ENCODE results near the gene ISCU.

GRCh38 chr12:108527166-108527496 is 35.3 kb upstream of the ISCU start:
- TF ChIP-seq CTCF (IDR thresholded peaks at IDR 0.05) (no peak), EZH2phosphoT487 (IDR thresholded peaks at IDR 0.05; ENCODE audit: borderline replicate concordance, low read depth) (no peak), RCOR1 (IDR thresholded peaks at IDR 0.05; ENCODE audit: low read length) (no peak), RAD21 (IDR thresholded peaks at IDR 0.05; ENCODE audit: low read length) (no peak), TEAD4 (IDR thresholded peaks at IDR 0.05; ENCODE audit: borderline replicate concordance, insufficient read depth) (no peak), POLR2AphosphoS5 (IDR thresholded peaks at IDR 0.05; ENCODE audit: low read depth, low read length) (no peak), FOXJ3 (CRISPR knock-in tag; IDR thresholded peaks at IDR 0.05) (no peak), TAF1 (IDR thresholded peaks at IDR 0.05; ENCODE audit: borderline replicate concordance, low read depth, low read length) (no peak), MAX (IDR thresholded peaks at IDR 0.05; ENCODE audit: low read depth) (no peak)

Data from SK-N-SH (cell line).